Uterus (tissue), 2 donors: Measurements from ENCODE around the gene KIF17.

Source experiments
- POLR2A ChIP-seq, 2 donors: fragments of 450-650 bp; IDR thresholded peaks; one replicate each; pipeline ENCODE4 v1.6.1; 2016; ENCODE audit warnings: antibody characterized with exemption in 2 of 2, mild to moderate bottlenecking in 1 of 2, moderate library complexity in 1 of 2
- TF ChIP-seq, protein P1 (sequence below), 4 experiments: fragments of 200-600 bp in 2 of 4; fragments of 450-650 bp in 2 of 4; sonication (generic) in 2 of 4; IDR thresholded peaks; one replicate each; pipeline ENCODE4 v1.5.1; 2016 to 2019; ENCODE audit warnings: antibody characterized with exemption in 4 of 4, mild to moderate bottlenecking in 2 of 4, moderate library complexity in 1 of 4

DNA sequence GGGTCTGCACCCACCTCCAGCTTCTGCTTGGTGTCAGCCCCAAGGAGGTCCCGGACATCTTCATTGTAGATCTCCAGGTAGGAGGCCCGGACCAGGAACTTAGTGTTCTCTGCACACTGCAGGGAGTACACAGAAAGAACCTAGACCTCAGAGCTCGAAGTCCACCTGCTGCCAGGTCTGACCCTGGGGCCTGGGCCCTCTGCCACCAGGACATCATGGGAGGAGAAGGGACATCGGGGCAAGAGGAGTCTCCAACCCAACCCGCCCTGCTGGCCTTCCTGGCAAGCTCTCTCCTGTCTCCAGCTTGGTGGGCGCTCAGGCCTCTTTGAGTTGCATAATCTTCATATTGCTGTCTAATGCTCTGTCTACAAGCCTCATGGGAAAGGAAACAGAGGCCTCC is 4.4 kb downstream of the KIF17 start:
- TF ChIP-seq, protein P1, sequence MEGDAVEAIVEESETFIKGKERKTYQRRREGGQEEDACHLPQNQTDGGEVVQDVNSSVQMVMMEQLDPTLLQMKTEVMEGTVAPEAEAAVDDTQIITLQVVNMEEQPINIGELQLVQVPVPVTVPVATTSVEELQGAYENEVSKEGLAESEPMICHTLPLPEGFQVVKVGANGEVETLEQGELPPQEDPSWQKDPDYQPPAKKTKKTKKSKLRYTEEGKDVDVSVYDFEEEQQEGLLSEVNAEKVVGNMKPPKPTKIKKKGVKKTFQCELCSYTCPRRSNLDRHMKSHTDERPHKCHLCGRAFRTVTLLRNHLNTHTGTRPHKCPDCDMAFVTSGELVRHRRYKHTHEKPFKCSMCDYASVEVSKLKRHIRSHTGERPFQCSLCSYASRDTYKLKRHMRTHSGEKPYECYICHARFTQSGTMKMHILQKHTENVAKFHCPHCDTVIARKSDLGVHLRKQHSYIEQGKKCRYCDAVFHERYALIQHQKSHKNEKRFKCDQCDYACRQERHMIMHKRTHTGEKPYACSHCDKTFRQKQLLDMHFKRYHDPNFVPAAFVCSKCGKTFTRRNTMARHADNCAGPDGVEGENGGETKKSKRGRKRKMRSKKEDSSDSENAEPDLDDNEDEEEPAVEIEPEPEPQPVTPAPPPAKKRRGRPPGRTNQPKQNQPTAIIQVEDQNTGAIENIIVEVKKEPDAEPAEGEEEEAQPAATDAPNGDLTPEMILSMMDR (IDR thresholded peaks at IDR 0.05) = no peak
- TF ChIP-seq POLR2A (IDR thresholded peaks at IDR 0.05) = no peak
